HL-60 (cell line): ENCODE measurements around the gene TMEM238L.

Source experiments
- DNase-seq, 2 experiments: peaks; one replicate each; pipeline ENCODE4 v3.0.0-alpha.2; 2010 to 2020; ENCODE audit warnings: low read depth in 1 of 2, low spot score in 1 of 2
- H3K27ac ChIP-seq: fragments of 250-450 bp; sonication (Bioruptor Pico); replicated peaks from 2 replicates; pipeline ENCODE4 v1.5.1; 2020; ENCODE audit warnings: mild to moderate bottlenecking, moderate library complexity
- H3K27me3 ChIP-seq: fragments of 250-450 bp; sonication (Bioruptor Pico); 2 replicates; pipeline ENCODE4 v1.5.1; 2021; ENCODE audit warnings: mild to moderate bottlenecking, moderate library complexity; ENCODE audit not compliant: insufficient read depth, poor library complexity, severe bottlenecking
- H3K4me3 ChIP-seq: replicated peaks from 2 replicates; pipeline ENCODE4 v1.5.1; 2011; ENCODE audit warnings: mild to moderate bottlenecking, control low read depth, low read length; ENCODE audit not compliant: insufficient read depth
- CTCF ChIP-seq: IDR thresholded peaks from one replicate; pipeline ENCODE4 v1.5.1; 2011; ENCODE audit warnings: low read length, control low read depth, inconsistent platforms; ENCODE audit not compliant: insufficient read depth
- GABPA ChIP-seq: IDR thresholded peaks from 2 replicates; pipeline ENCODE4 v1.6.1; 2012; ENCODE audit warnings: low read depth
- POLR2AphosphoS5 ChIP-seq: IDR thresholded peaks from 2 replicates; pipeline ENCODE4 v1.6.1; 2012; ENCODE audit warnings: low read depth
- REST ChIP-seq: IDR thresholded peaks from 2 replicates; pipeline ENCODE4 v1.6.1; 2012; ENCODE audit warnings: low read depth; ENCODE audit not compliant: insufficient replicate concordance
- SPI1 ChIP-seq: IDR thresholded peaks from 2 replicates; pipeline ENCODE4 v1.6.1; 2012; ENCODE audit warnings: low read depth, mild to moderate bottlenecking, borderline replicate concordance

The TMEM238L gene

GRCh38 chr17:10798332-10798749 lies 5.6 kb downstream of the TMEM238L start:
- TF ChIP-seq GABPA (no peak), CTCF (no peak), SPI1 (no peak), POLR2AphosphoS5 (no peak), REST (no peak)
- no peak overlapping the region for H3K4me3 ChIP-seq
- H3K27me3 ChIP-seq: no peaks in the 10 kb centered on the region
- no peak overlapping the region for H3K27ac ChIP-seq
- no peak for DNase-seq

- TF ChIP-seq GABPA: no peak
- no peak for TF ChIP-seq REST
- TF ChIP-seq POLR2AphosphoS5: no peak
- TF ChIP-seq CTCF: no peak
- TF ChIP-seq SPI1: no peak
- H3K4me3 ChIP-seq: no peak overlapping the region
- no peaks in the 10 kb centered on the region for H3K27me3 ChIP-seq
- no peak for DNase-seq
- H3K27ac ChIP-seq: no peak overlapping the region
Observed at GRCh38 chr17:10797476-10798328, 6.2 kb downstream of the TMEM238L start.

- H3K4me3 ChIP-seq: no peak overlapping the region
- TF ChIP-seq GABPA: no peak
- TF ChIP-seq REST: no peak
- TF ChIP-seq POLR2AphosphoS5: no peak
- TF ChIP-seq CTCF: no peak
- TF ChIP-seq SPI1: no peak
- DNase-seq: no peak
- no peaks in the 10 kb centered on the region for H3K27me3 ChIP-seq
- H3K27ac ChIP-seq: no peak overlapping the region
Observed at GRCh38 chr17:10793816-10794215, 10.1 kb downstream of the TMEM238L start.
